Activated T-cell treated with anti-CD3 and anti-CD28 coated beads, Interleukin-2, amount 50 U/mL, for 72 hours (primary cell): ENCODE results near the gene ELFN2. TPM values are rescaled to one million over a fixed set of nuclear protein-coding genes. Genes with fewer than 3 reads are reported as not detected.
"Not testable (repeated sequence)": the region's sequence is repeated elsewhere in the genome, so short reads cannot be mapped to it uniquely, and the experiment has no call there.

Experiments
- ATAC-seq, 2 donors: fragments of 150-1000 bp; cut with Tn5 transposase; replicated peaks in 1 of 2; 2 replicates each; pipeline ENCODE4 v1.10.0; 2021; ENCODE audit warnings: moderate library complexity in 2 of 2, mild to moderate bottlenecking in 1 of 2
- DNase-seq, 2 donors: peaks; one replicate each; pipeline ENCODE4 v3.0.0; 2021 to 2022; ENCODE audit warnings: mixed read lengths in 1 of 2
- H3K27ac Mint-ChIP-seq: one replicate; pipeline ENCODE4 v1.8.0; 2022; ENCODE audit warnings: mild to moderate bottlenecking, moderate library complexity, mixed read lengths
- H3K27me3 Mint-ChIP-seq: one replicate; pipeline ENCODE4 v1.8.0; 2022; ENCODE audit warnings: low read depth, mixed read lengths
- H3K36me3 Mint-ChIP-seq, 2 donors: one replicate each; pipeline ENCODE4 v1.8.0; 2022; ENCODE audit warnings: mixed read lengths in 2 of 2, mild to moderate bottlenecking in 1 of 2; ENCODE audit not compliant: insufficient read depth in 2 of 2
- H3K4me1 Mint-ChIP-seq: one replicate; pipeline ENCODE4 v1.8.0; 2022; ENCODE audit warnings: low read depth, mixed read lengths
- H3K4me3 Mint-ChIP-seq, 2 donors: one replicate each; pipeline ENCODE4 v1.8.0; 2022; ENCODE audit warnings: mild to moderate bottlenecking in 2 of 2, mixed read lengths in 2 of 2, moderate library complexity in 2 of 2
- H3K9me3 Mint-ChIP-seq, 2 donors: one replicate each; pipeline ENCODE4 v1.8.0; 2022; ENCODE audit warnings: mixed read lengths in 2 of 2
- total RNA-seq, 2 donors: library from RNA; stranded (reverse); gene quantifications; one replicate each; pipeline ENCODE4 v1.2.3, GENCODE V29; 2022

The ELFN2 gene
- total RNA-seq, 2 donors from 2014 or later = 0.58 to 0.62 TPM

DNA sequence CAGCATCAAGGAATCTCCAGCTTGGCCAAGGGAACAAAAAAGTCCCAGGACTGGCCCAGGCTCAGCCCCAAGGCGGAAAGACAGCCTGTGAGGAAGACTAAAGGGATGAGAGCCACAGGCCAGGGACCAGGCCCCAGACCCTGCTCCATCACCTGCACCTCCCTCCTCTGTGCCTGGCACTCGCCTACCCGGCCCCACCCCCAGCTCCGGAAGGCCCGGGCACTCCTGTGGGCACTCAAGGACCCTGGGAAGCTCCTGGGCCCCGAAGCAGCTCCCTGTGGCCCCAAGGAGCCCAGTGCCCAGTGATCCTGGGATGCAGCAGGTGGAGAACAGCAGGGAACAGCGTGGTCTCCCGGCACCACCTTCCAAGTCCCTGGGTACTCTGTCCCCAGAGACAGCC, 18.2 kb downstream of the ELFN2 start:
- Mint-ChIP-seq H3K27me3 (peaks cover 5% of the 10 kb centered on the region), H3K9me3 (no peaks in the 10 kb centered on the region), H3K4me3 (no peak overlapping the region), H3K4me1 (peaks cover 4% of the 10 kb centered on the region), H3K27ac (no peak overlapping the region), H3K36me3 (no peaks in the 10 kb centered on the region)
- no peak for DNase-seq
- ATAC-seq = no peak

GRCh38 chr22:37407856-37408255, 19.4 kb downstream of the ELFN2 start:
- Mint-ChIP-seq H3K4me3 (no peak overlapping the region), H3K4me1 (peaks cover 4% of the 10 kb centered on the region), H3K36me3 (no peaks in the 10 kb centered on the region), H3K9me3 (no peaks in the 10 kb centered on the region), H3K27me3 (peaks cover 5% of the 10 kb centered on the region), H3K27ac (no peak overlapping the region)
- DNase-seq (no peak), ATAC-seq (no peak)

DNA sequence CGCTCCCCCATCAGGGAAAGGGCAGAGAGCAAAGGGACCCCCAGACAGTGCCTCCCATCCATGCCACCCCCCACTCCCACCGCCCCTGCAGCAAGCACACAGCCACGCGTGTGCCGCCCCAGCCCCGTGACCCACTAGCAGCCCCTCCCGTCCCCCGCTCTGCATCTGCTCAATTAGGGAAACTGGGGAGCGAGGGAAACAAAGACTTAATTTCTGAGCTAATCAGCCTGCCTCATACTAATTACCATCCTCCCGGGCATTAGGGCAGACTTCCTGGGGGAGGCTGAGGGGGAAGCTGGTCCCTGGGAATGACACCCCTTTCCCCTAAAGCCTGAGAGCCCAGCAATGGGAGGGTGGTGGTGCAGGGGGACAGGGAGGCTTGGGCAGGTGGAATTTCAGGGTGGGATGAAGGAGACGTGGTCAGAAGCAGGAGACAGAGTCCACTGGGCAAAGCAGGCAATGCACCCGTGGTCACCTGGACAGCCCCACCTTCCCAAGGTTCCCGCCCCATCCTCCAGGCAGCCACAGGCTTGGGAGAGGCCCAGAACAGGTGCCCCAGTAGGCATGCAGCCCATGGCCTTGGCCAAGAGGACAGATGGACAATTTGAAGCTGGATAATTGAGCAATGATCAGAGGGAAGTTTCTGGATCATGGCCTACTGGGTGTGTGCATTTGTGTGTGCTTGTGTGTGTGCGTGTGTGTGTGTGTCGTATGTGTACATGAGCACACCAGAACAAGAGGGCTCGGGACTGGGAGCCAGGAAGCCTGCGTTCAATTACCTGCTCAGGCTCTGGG, 20.6 kb downstream of the ELFN2 start:
- Mint-ChIP-seq H3K4me1 (peaks cover 4% of the 10 kb centered on the region), H3K27me3 (peaks cover 5% of the 10 kb centered on the region), H3K27ac (no peak overlapping the region), H3K9me3 (no peaks in the 10 kb centered on the region), H3K36me3 (no peaks in the 10 kb centered on the region), H3K4me3 (no peak overlapping the region)
- ATAC-seq = no peak
- no peak for DNase-seq

- DNase-seq = no peak
- H3K27me3 Mint-ChIP-seq = no peaks in the 10 kb centered on the region
- H3K4me1 Mint-ChIP-seq = no peaks in the 10 kb centered on the region
- no peak overlapping the region for H3K4me3 Mint-ChIP-seq
- no peaks in the 10 kb centered on the region for H3K36me3 Mint-ChIP-seq
- no peak overlapping the region for H3K27ac Mint-ChIP-seq
- no peak for ATAC-seq
- no peaks in the 10 kb centered on the region for H3K9me3 Mint-ChIP-seq
Measured at GRCh38 chr22:37404091-37404490, 23.2 kb downstream of the ELFN2 start.

GRCh38 chr22:37403267-37403960, 23.9 kb downstream of the ELFN2 start:
- no peak for ATAC-seq
- H3K9me3 Mint-ChIP-seq = no peaks in the 10 kb centered on the region

GRCh38 chr22:37402184-37402506, 25.1 kb downstream of the ELFN2 start:
- H3K9me3 Mint-ChIP-seq = no peaks in the 10 kb centered on the region
- H3K4me3 Mint-ChIP-seq = no peak overlapping the region
- no peaks in the 10 kb centered on the region for H3K27me3 Mint-ChIP-seq
- ATAC-seq (no peak), DNase-seq (no peak)
- H3K4me1 Mint-ChIP-seq = no peaks in the 10 kb centered on the region
- H3K27ac Mint-ChIP-seq = no peak overlapping the region
- no peaks in the 10 kb centered on the region for H3K36me3 Mint-ChIP-seq

More at GRCh38 chr22:37403267-37403960, 23.9 kb downstream of the ELFN2 start:
- Mint-ChIP-seq H3K36me3 (no peaks in the 10 kb centered on the region), H3K4me3 (no peak overlapping the region), H3K4me1 (no peaks in the 10 kb centered on the region), H3K27me3 (no peaks in the 10 kb centered on the region), H3K27ac (no peak overlapping the region)
- no peak for DNase-seq

GRCh38 chr22:37401401-37402183, 25.7 kb downstream of the ELFN2 start:
- Mint-ChIP-seq H3K36me3 (no peaks in the 10 kb centered on the region), H3K27ac (no peak overlapping the region), H3K27me3 (peaks cover 3% of the 10 kb centered on the region), H3K4me3 (no peak overlapping the region), H3K4me1 (no peaks in the 10 kb centered on the region), H3K9me3 (no peaks in the 10 kb centered on the region)
- ATAC-seq (no peak), DNase-seq (no peak)

GRCh38 chr22:37400719-37401118, 26.6 kb downstream of the ELFN2 start:
- Mint-ChIP-seq H3K27me3 (peaks cover 9% of the 10 kb centered on the region), H3K9me3 (no peaks in the 10 kb centered on the region), H3K4me1 (no peaks in the 10 kb centered on the region), H3K4me3 (no peak overlapping the region), H3K27ac (no peak overlapping the region), H3K36me3 (no peaks in the 10 kb centered on the region)
- ATAC-seq (no peak), DNase-seq (no peak)

- H3K27me3 Mint-ChIP-seq, H3K4me1 Mint-ChIP-seq, H3K4me3 Mint-ChIP-seq, DNase-seq, H3K36me3 Mint-ChIP-seq, ATAC-seq, H3K9me3 Mint-ChIP-seq, H3K27ac Mint-ChIP-seq: not testable (repeated sequence)
Measured at GRCh38 chr22:37399457-37399856, 27.8 kb downstream of the ELFN2 start.

DNA sequence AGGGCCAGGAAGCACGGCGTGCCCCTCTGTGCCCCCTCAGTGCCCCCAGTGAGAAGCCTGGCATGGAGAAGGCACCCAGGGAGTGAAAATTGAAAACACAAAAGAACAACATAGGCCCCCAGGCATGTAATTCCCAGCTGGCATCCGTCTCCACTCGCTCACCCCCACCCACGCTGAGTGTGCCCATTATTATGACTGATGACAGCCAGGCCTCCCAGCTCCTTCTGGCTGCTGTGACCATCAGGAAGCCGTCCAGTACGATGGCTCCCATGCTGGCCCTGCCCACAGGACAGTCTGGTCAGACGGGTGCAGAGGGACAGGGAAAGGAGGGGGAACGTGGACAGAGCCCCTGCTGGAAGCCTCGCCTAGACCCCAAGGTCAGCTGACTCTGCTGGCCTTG, 30.1 kb downstream of the ELFN2 start:
- Mint-ChIP-seq H3K4me3 (no peak overlapping the region), H3K36me3 (no peaks in the 10 kb centered on the region), H3K27ac (no peak overlapping the region), H3K9me3 (no peaks in the 10 kb centered on the region), H3K4me1 (no peaks in the 10 kb centered on the region), H3K27me3 (peaks cover 9% of the 10 kb centered on the region)
- no peak for ATAC-seq
- no peak for DNase-seq

- no peak overlapping the region for H3K4me3 Mint-ChIP-seq
- no peaks in the 10 kb centered on the region for H3K4me1 Mint-ChIP-seq
Measured at GRCh38 chr22:37396488-37397084, 30.7 kb downstream of the ELFN2 start.

GRCh38 chr22:37394341-37394740, 32.9 kb downstream of the ELFN2 start:
- H3K4me3 Mint-ChIP-seq = no peak overlapping the region
- no peaks in the 10 kb centered on the region for H3K36me3 Mint-ChIP-seq
- DNase-seq = no peak
- H3K9me3 Mint-ChIP-seq = no peaks in the 10 kb centered on the region
- H3K27me3 Mint-ChIP-seq = peaks cover 9% of the 10 kb centered on the region
- H3K27ac Mint-ChIP-seq = no peak overlapping the region
- H3K4me1 Mint-ChIP-seq = no peaks in the 10 kb centered on the region
- no peak for ATAC-seq

More at GRCh38 chr22:37396488-37397084, 30.7 kb downstream of the ELFN2 start:
- Mint-ChIP-seq H3K9me3 (no peaks in the 10 kb centered on the region), H3K27ac (no peak overlapping the region), H3K36me3 (no peaks in the 10 kb centered on the region), H3K27me3 (peaks cover 9% of the 10 kb centered on the region)
- DNase-seq (no peak), ATAC-seq (no peak)

DNA sequence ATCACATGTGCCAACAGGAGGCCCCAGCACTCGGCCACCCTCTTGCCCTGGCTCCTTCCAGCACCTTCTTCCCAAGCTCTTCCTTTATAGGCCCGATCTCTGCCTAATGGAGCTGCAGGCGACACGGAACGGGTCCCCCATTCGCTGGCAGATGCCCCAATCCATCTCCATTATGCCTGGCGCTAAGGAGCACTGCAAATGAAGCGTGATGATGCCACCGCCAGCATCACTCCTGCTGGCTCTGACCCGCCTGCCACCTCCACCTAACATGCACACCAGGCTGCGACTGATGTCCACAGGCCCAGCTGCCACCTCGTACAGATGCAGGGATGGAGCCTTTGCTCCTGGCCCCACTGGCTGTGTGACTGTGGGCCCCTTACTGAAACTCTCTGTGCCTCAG, 33.5 kb downstream of the ELFN2 start:
- Mint-ChIP-seq H3K27me3 (peaks cover 9% of the 10 kb centered on the region), H3K9me3 (no peaks in the 10 kb centered on the region), H3K36me3 (no peaks in the 10 kb centered on the region), H3K27ac (no peak overlapping the region), H3K4me1 (no peaks in the 10 kb centered on the region), H3K4me3 (no peak overlapping the region)
- no peak for ATAC-seq
- no peak for DNase-seq
